ENCODE data around the gene R3HCC1L.

DNA sequence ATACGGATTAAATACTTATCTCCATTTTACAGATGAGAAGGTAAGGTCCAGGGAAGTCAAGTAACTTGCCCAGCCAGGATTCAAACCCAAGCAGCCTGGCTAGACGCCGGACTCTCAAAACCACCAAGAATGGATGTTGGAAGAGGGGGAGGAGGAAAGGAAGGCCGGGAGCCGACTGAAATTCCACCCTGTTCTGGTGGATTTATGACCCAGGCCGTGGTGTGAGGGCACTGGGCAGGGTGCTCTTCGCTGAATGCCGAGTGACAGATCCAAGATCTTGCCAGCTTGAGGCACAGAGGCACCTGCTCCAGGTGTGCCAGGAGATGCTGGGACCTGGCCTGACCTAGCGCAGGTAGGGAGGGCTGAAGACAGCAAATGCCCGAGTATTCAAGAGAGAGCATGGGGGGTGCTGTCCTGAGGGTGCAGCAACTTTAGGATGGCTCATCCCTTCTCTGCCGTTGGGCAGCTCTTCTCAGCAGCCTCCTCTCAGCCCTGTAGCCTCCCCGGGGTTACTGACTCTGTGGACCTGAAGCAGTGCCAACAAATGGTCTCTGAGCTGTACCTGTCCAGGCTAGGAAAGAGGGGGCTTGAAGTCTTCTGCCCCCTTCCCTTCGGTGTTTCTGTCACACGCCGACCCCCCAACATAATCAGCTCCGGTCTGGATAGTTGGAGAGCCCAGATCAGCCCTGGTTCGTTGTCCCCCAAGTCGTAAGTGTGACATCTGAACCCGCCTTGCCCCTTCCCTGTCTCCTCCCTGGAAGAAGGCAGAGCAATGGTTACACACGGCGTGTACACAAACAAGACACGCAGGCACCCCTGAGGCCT, 132.8 kb downstream of the R3HCC1L start:
- TF ChIP-seq, protein P1, sequence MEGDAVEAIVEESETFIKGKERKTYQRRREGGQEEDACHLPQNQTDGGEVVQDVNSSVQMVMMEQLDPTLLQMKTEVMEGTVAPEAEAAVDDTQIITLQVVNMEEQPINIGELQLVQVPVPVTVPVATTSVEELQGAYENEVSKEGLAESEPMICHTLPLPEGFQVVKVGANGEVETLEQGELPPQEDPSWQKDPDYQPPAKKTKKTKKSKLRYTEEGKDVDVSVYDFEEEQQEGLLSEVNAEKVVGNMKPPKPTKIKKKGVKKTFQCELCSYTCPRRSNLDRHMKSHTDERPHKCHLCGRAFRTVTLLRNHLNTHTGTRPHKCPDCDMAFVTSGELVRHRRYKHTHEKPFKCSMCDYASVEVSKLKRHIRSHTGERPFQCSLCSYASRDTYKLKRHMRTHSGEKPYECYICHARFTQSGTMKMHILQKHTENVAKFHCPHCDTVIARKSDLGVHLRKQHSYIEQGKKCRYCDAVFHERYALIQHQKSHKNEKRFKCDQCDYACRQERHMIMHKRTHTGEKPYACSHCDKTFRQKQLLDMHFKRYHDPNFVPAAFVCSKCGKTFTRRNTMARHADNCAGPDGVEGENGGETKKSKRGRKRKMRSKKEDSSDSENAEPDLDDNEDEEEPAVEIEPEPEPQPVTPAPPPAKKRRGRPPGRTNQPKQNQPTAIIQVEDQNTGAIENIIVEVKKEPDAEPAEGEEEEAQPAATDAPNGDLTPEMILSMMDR (IDR thresholded peaks at IDR 0.05) = no peak
- TF ChIP-seq POLR2A (IDR thresholded peaks at IDR 0.05) = no peak

Data from lower leg skin (tissue), 3 donors.